OCI-LY1 (cell line): ENCODE data around the gene GPX8.
A peak's percentile ranks its signal among the peaks of the same experiment; 100 is the strongest.

Source experiments
- H2AFZ ChIP-seq: fragments of 200-600 bp; sonication (generic), shearing (Covaris generic); 2 replicates; pipeline ENCODE4 v1.6.0; 2014; ENCODE audit warnings: antibody characterized with exemption, mild to moderate bottlenecking, low read length
- H3F3A ChIP-seq: fragments of 200-600 bp; sonication (generic), shearing (Covaris generic); 2 replicates; pipeline ENCODE4 v1.6.0; 2014; ENCODE audit warnings: mild to moderate bottlenecking, antibody characterized with exemption, low read length, moderate library complexity; ENCODE audit not compliant: insufficient read depth
- H3K27ac ChIP-seq: fragments of 200-600 bp; sonication (generic); 2 replicates; pipeline ENCODE4 v1.5.1; 2014; ENCODE audit warnings: low read length, mixed run types, mild to moderate bottlenecking, low read depth; ENCODE audit not compliant: poor library complexity, severe bottlenecking
- H3K27me3 ChIP-seq: fragments of 200-600 bp; sonication (generic); 2 replicates; pipeline ENCODE4 v1.6.0; 2014; ENCODE audit warnings: antibody characterized with exemption, mild to moderate bottlenecking, low read length, moderate library complexity; ENCODE audit not compliant: insufficient read depth
- H3K36me3 ChIP-seq: fragments of 200-600 bp; sonication (generic); 2 replicates; pipeline ENCODE4 v1.6.1; 2014; ENCODE audit warnings: mild to moderate bottlenecking, antibody characterized with exemption, low read length, moderate library complexity, mixed read lengths; ENCODE audit not compliant: insufficient read depth
- H3K4me1 ChIP-seq: fragments of 200-600 bp; sonication (generic); 2 replicates; pipeline ENCODE4 v1.5.1; 2014; ENCODE audit warnings: mild to moderate bottlenecking, low read length, moderate library complexity; ENCODE audit not compliant: insufficient read depth, severe bottlenecking
- H3K4me2 ChIP-seq: fragments of 200-600 bp; sonication (generic), shearing (Covaris generic); 2 replicates; pipeline ENCODE4 v1.6.1; 2014; ENCODE audit warnings: low read length
- H3K4me3 ChIP-seq: fragments of 200-600 bp; sonication (generic); 2 replicates; pipeline ENCODE4 v1.5.1; 2014; ENCODE audit warnings: low read length, low read depth, mild to moderate bottlenecking, mixed read lengths; ENCODE audit not compliant: poor library complexity, severe bottlenecking
- H3K79me2 ChIP-seq: fragments of 200-600 bp; shearing (Covaris generic); 2 replicates; pipeline ENCODE4 v1.6.1; 2016; ENCODE audit warnings: mixed run types, low read length, mixed read lengths; ENCODE audit not compliant: insufficient read depth
- H3K9ac ChIP-seq: fragments of 200-600 bp; sonication (generic), shearing (Covaris generic); 2 replicates; pipeline ENCODE4 v1.6.1; 2014; ENCODE audit warnings: mild to moderate bottlenecking, low read length, mixed read lengths
- H3K9me2 ChIP-seq: fragments of 200-600 bp; sonication (generic), shearing (Covaris generic); 2 replicates; pipeline ENCODE4 v1.6.1; 2014; ENCODE audit warnings: low read depth, mild to moderate bottlenecking, low read length, mixed read lengths
- H3K9me3 ChIP-seq: fragments of 200-600 bp; shearing (Covaris generic); 2 replicates; pipeline ENCODE4 v1.6.1; 2014; ENCODE audit warnings: low read length, mixed read lengths
- H4K20me1 ChIP-seq: fragments of 200-600 bp; sonication (generic), shearing (Covaris generic); 2 replicates; pipeline ENCODE4 v1.6.0; 2016; ENCODE audit warnings: mild to moderate bottlenecking, low read length; ENCODE audit not compliant: insufficient read depth
- EZH2 ChIP-seq: fragments of 200-600 bp; sonication (generic), shearing (Covaris generic); IDR thresholded peaks from 2 replicates; pipeline ENCODE4 v1.8.0; 2017; ENCODE audit warnings: borderline replicate concordance, mixed run types, mild to moderate bottlenecking, antibody characterized with exemption, low read length, moderate library complexity, mixed read lengths
- TF ChIP-seq, protein P1 (sequence below): fragments of 200-600 bp; sonication (generic), shearing (Covaris generic); IDR thresholded peaks from 2 replicates; pipeline ENCODE4 v1.5.1; 2017; ENCODE audit warnings: mild to moderate bottlenecking, antibody characterized with exemption, low read length, moderate library complexity, mixed read lengths

GPX8 gene

GRCh38 chr5:55162666-55163065 is 2.7 kb downstream of the GPX8 start:
- H3K9me3 ChIP-seq = no peaks in the 10 kb centered on the region
- no peaks in the 10 kb centered on the region for H3K36me3 ChIP-seq
- H3K27ac ChIP-seq = no peak overlapping the region
- H3K4me2 ChIP-seq = no peak overlapping the region
- no peak overlapping the region for H3K4me3 ChIP-seq
- peaks cover 8% of the 10 kb centered on the region; the same call in 1 of the 2 replicates for H3K27me3 ChIP-seq
- TF ChIP-seq, protein P1, sequence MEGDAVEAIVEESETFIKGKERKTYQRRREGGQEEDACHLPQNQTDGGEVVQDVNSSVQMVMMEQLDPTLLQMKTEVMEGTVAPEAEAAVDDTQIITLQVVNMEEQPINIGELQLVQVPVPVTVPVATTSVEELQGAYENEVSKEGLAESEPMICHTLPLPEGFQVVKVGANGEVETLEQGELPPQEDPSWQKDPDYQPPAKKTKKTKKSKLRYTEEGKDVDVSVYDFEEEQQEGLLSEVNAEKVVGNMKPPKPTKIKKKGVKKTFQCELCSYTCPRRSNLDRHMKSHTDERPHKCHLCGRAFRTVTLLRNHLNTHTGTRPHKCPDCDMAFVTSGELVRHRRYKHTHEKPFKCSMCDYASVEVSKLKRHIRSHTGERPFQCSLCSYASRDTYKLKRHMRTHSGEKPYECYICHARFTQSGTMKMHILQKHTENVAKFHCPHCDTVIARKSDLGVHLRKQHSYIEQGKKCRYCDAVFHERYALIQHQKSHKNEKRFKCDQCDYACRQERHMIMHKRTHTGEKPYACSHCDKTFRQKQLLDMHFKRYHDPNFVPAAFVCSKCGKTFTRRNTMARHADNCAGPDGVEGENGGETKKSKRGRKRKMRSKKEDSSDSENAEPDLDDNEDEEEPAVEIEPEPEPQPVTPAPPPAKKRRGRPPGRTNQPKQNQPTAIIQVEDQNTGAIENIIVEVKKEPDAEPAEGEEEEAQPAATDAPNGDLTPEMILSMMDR = no peak
- TF ChIP-seq EZH2 = no peak
- no peaks in the 10 kb centered on the region for H3K9me2 ChIP-seq
- no peaks in the 10 kb centered on the region for H3F3A ChIP-seq
- no peaks in the 10 kb centered on the region for H4K20me1 ChIP-seq
- no peak overlapping the region for H3K9ac ChIP-seq
- no peaks in the 10 kb centered on the region for H3K4me1 ChIP-seq
- no peak overlapping the region for H2AFZ ChIP-seq
- no peaks in the 10 kb centered on the region for H3K79me2 ChIP-seq

DNA sequence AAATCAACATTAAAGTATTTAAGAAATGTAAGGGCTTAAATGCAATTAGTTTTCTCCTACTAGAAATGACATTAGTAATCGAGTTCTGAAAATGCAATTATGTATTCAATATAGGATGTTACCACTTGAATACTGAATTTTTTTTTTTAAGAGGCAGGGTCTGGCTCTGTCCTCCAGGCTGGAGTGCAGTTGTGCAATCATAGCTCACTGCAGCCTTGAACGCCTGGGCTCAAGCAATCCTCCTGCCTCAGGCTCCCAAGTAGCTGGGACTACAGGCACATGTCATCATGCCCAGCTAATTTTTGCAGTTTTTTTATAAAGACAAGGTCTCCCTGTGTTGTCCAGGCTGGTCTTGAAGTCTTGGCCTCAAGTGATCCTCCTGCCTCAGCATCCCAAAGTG is 11.5 kb downstream of the GPX8 start:
- Histone ChIP-seq H3K27me3 (no peaks in the 10 kb centered on the region), H3K27ac (no peak overlapping the region), H3K4me2 (no peak overlapping the region), H2AFZ (no peak overlapping the region), H3K9me2 (no peaks in the 10 kb centered on the region), H3K9ac (no peak overlapping the region), H3K79me2 (no peaks in the 10 kb centered on the region), H3K4me1 (peaks cover 26% of the 10 kb centered on the region), H4K20me1 (no peaks in the 10 kb centered on the region), H3F3A (no peaks in the 10 kb centered on the region), H3K36me3 (no peaks in the 10 kb centered on the region), H3K9me3 (no peaks in the 10 kb centered on the region), H3K4me3 (no peak overlapping the region)
- TF ChIP-seq EZH2 = no peak
- TF ChIP-seq, protein P1 = no peak

GRCh38 chr5:55172051-55172899 is 12.3 kb downstream of the GPX8 start:
- H4K20me1 ChIP-seq = no peaks in the 10 kb centered on the region
- no peak overlapping the region for H2AFZ ChIP-seq
- no peaks in the 10 kb centered on the region for H3K36me3 ChIP-seq
- TF ChIP-seq EZH2 = no peak
- TF ChIP-seq, protein P1 = peak; percentile 85
- H3K4me1 ChIP-seq = peaks cover 31% of the 10 kb centered on the region
- H3K27ac ChIP-seq = no peak overlapping the region
- no peaks in the 10 kb centered on the region for H3K9me2 ChIP-seq
- H3K79me2 ChIP-seq = no peaks in the 10 kb centered on the region
- no peaks in the 10 kb centered on the region for H3K9me3 ChIP-seq
- H3K27me3 ChIP-seq = no peaks in the 10 kb centered on the region
- H3K4me3 ChIP-seq = peak overlapping the region; percentile 65
- H3K9ac ChIP-seq = no peak overlapping the region; the same call in 1 of the 2 replicates
- H3F3A ChIP-seq = no peaks in the 10 kb centered on the region
- peak overlapping the region; percentile 93 for H3K4me2 ChIP-seq
